ENCODE results near the gene NPEPL1.

The NPEPL1 gene

GRCh38 chr20:58702859-58703648, 10.5 kb downstream of the NPEPL1 start:
- DNase-seq, result no peak

GRCh38 chr20:58703765-58704371, 11.3 kb downstream of the NPEPL1 start:
- no peak for DNase-seq

- no peak for DNase-seq
These were observed 12.8 kb downstream of the NPEPL1 start for GRCh38 chr20:58705208-58705926.

GRCh38 chr20:58706150-58706892, 13.7 kb downstream of the NPEPL1 start:
- no peak for DNase-seq

- no peak for DNase-seq
These were observed 14.5 kb downstream of the NPEPL1 start for GRCh38 chr20:58706975-58707681.

- DNase-seq, result no peak
These were observed 15.2 kb downstream of the NPEPL1 start for GRCh38 chr20:58707770-58708169.

GRCh38 chr20:58708246-58708931, 15.8 kb downstream of the NPEPL1 start:
- no peak for DNase-seq

- DNase-seq, result no peak
These were observed 16.6 kb downstream of the NPEPL1 start for GRCh38 chr20:58709013-58709702.

- no peak for DNase-seq
These were observed 17.1 kb downstream of the NPEPL1 start for GRCh38 chr20:58709703-58710039.

GRCh38 chr20:58710481-58711265, 18.1 kb downstream of the NPEPL1 start:
- DNase-seq, result no peak

- no peak for DNase-seq
These were observed 18.9 kb downstream of the NPEPL1 start for GRCh38 chr20:58711266-58712051.

GRCh38 chr20:58712151-58712791, 19.7 kb downstream of the NPEPL1 start:
- no peak for DNase-seq

- no peak for DNase-seq
These were observed 20.5 kb downstream of the NPEPL1 start for GRCh38 chr20:58712806-58713731.

- DNase-seq, result no peak
These were observed 21.3 kb downstream of the NPEPL1 start for GRCh38 chr20:58713801-58714339.

GRCh38 chr20:58714340-58714922, 21.8 kb downstream of the NPEPL1 start:
- DNase-seq, result no peak

GRCh38 chr20:58714923-58715351, 22.3 kb downstream of the NPEPL1 start:
- no peak for DNase-seq

- DNase-seq, result no peak
These were observed 22.8 kb downstream of the NPEPL1 start for GRCh38 chr20:58715391-58715800.

Measured in SW 1271 (cell line).